Non-pigmented ciliary epithelial cell (primary cell): ENCODE measurements around the gene LHX5.

Source experiments
- DNase-seq: peaks from one replicate; pipeline ENCODE4 v3.0.0-alpha.2; 2010; ENCODE audit warnings: low read depth

Gene LHX5

GRCh38 chr12:113477842-113478215 is 6.2 kb upstream of the LHX5 start:
- DNase-seq = no peak

GRCh38 chr12:113477171-113477841 is 5.6 kb upstream of the LHX5 start:
- DNase-seq = no peak

- DNase-seq = no peak
Measured at GRCh38 chr12:113476176-113476986, 4.7 kb upstream of the LHX5 start.

- no peak for DNase-seq
Measured at GRCh38 chr12:113475451-113476175, 3.9 kb upstream of the LHX5 start.

- DNase-seq = no peak
Measured at GRCh38 chr12:113474635-113475436, 3.2 kb upstream of the LHX5 start.

- DNase-seq = no peak
Measured at GRCh38 chr12:113473942-113474341, 2.3 kb upstream of the LHX5 start.

- no peak for DNase-seq
Measured at GRCh38 chr12:113473400-113473799, 1.7 kb upstream of the LHX5 start.

GRCh38 chr12:113472191-113473121 is 785 bp upstream of the LHX5 start:
- DNase-seq = no peak

- DNase-seq = no peak
Measured at GRCh38 chr12:113470871-113471618, 626 bp downstream of the LHX5 start.

GRCh38 chr12:113469949-113470743 is 1.5 kb downstream of the LHX5 start:
- no peak for DNase-seq

GRCh38 chr12:113469224-113469948 is 2.3 kb downstream of the LHX5 start:
- DNase-seq = no peak

- DNase-seq = no peak
Measured at GRCh38 chr12:113468365-113469223, 3.1 kb downstream of the LHX5 start.

GRCh38 chr12:113467502-113468364 is 3.9 kb downstream of the LHX5 start:
- DNase-seq = no peak

- no peak for DNase-seq
Measured at GRCh38 chr12:113467142-113467501, 4.5 kb downstream of the LHX5 start.

GRCh38 chr12:113466454-113467141 is 5.1 kb downstream of the LHX5 start:
- no peak for DNase-seq

GRCh38 chr12:113465808-113466453 is 5.7 kb downstream of the LHX5 start:
- no peak for DNase-seq
